ENCODE data around the gene FSIP1.

Gene FSIP1

DNA sequence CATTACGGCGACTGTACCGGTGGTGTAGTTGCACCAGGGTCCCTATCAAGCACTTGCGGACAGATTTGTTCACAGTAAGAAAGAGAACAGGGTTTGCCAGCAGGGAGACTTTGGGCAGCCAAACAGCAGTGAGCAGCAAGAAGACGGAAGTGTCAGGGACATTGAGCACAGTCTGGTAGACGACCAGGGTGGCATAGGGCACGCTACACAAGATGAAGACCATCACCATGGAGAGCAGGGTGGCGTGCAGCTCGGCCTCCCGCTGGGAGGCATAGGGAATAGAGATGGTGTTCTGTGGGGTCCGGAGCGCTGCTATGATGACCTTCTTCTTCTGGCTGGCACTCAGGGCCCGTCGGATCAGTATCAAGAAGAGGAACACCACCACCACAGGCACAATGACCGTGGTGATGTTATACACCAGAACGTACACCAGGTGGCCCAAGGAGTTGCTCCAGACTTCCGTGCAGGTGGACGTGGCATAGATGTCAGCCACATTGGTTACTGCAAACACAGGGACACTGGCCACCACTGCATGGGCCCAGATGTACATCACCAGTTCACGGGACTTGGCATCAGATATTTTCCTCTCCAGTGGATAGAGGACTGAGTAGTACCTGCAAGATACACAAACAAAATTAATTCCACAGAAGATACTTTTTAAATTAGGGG is 19.1 kb upstream of the FSIP1 start:
- TF ChIP-seq, protein P1, sequence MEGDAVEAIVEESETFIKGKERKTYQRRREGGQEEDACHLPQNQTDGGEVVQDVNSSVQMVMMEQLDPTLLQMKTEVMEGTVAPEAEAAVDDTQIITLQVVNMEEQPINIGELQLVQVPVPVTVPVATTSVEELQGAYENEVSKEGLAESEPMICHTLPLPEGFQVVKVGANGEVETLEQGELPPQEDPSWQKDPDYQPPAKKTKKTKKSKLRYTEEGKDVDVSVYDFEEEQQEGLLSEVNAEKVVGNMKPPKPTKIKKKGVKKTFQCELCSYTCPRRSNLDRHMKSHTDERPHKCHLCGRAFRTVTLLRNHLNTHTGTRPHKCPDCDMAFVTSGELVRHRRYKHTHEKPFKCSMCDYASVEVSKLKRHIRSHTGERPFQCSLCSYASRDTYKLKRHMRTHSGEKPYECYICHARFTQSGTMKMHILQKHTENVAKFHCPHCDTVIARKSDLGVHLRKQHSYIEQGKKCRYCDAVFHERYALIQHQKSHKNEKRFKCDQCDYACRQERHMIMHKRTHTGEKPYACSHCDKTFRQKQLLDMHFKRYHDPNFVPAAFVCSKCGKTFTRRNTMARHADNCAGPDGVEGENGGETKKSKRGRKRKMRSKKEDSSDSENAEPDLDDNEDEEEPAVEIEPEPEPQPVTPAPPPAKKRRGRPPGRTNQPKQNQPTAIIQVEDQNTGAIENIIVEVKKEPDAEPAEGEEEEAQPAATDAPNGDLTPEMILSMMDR (IDR thresholded peaks at IDR 0.05; ENCODE audit: insufficient read depth, low read depth, low read length, missing control alignments) = peak; percentile 64
- DNase-seq (ENCODE audit: low read depth) = peak; percentile 56
- no peak overlapping the region for H3K4me3 ChIP-seq (ENCODE audit: low read length)

DNA sequence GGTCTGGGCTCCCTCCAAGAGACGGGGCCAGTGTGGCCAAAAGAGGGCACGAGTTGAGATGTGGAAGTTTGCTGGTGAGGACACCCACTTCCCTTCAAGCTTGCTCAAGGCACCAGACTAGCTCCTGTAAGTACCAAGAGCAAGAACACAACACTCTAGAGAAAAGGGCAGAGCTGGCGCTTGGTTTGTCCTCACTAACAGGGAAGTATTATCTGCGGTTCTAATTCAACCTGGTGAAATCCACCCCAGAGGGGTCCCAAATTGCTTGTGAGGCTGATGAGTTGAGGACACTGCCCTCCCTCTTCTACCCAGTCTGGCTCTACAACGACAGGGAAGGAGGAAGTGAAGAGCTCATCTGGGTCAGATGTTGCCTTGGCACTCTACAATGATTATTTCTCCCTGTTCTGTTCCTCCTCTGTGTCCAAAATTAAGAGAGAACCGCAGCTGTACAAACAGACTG is 16.9 kb upstream of the FSIP1 start:
- H3K4me3 ChIP-seq (ENCODE audit: low read length) = no peak overlapping the region
- no peak for DNase-seq (ENCODE audit: low read depth)
- TF ChIP-seq, protein P1 (IDR thresholded peaks at IDR 0.05; ENCODE audit: insufficient read depth, low read depth, low read length, missing control alignments) = no peak

DNA sequence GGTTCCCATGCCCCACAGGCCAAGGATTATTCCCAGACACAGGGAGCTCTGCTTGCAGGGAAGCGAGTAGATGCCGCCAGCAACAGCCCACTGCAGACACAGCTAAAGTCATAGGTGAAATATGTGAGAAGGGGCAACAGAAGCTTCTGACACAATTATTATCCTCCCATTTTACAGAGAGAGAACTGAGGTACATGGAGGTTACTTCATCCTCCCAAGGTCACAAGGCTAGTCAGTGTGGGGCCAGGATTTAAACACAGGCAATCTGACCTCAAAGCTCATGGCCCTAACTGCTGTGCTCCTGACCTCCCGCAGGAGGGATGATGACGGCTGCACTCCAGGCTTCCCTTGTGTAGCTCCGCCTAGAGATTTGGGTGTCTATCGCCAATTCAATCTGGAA is 15.7 kb upstream of the FSIP1 start:
- no peak overlapping the region for H3K4me3 ChIP-seq (ENCODE audit: low read length)
- no peak for DNase-seq (ENCODE audit: low read depth)
- TF ChIP-seq, protein P1 (IDR thresholded peaks at IDR 0.05; ENCODE audit: insufficient read depth, low read depth, low read length, missing control alignments) = no peak

DNA sequence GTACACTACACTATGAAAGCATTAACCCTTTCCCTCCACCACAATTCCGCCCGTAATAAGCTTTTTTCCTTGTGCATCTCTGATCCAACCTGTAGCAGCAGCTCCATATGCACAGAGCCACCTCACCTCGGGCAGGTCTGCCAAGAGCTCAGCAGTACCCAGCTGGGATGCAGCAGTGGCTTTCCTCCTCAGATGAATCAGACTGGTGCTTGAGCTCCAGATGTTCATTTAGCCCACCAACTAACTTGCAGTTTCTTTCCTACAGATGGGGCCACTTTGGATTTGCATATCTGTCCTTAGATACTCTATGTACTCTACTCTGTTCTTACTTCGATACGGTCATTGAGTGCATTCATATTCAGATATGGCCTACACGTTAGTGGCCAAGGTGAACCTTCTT is 14.8 kb upstream of the FSIP1 start:
- H3K4me3 ChIP-seq (ENCODE audit: low read length) = no peak overlapping the region
- TF ChIP-seq, protein P1 (IDR thresholded peaks at IDR 0.05; ENCODE audit: insufficient read depth, low read depth, low read length, missing control alignments) = no peak
- no peak for DNase-seq (ENCODE audit: low read depth)

- TF ChIP-seq, protein P1 (IDR thresholded peaks at IDR 0.05; ENCODE audit: insufficient read depth, low read depth, low read length, missing control alignments) = no peak
- H3K4me3 ChIP-seq (ENCODE audit: low read length) = no peak overlapping the region
- DNase-seq (ENCODE audit: low read depth) = no peak
Measured at GRCh38 chr15:39796601-39797000, 14.0 kb upstream of the FSIP1 start.

DNA sequence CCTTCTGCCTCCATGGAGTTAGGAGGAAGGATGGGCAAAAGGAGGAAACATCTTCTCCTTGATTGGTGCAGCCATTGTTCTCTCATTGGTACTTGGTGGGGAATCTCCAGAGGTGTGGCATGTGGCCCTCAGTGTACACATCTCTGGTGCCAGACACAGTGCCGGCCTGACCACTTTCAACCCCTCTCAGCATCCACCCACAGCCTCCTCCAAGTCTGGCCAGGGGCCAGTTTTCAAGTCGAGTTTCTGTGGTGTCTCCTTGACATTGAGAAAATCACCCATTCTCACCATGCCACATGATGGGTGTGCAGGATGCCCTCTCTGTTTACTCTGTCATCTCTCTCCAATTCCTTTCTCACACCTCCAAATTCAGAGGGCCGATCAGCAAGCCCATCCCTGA is 12.8 kb upstream of the FSIP1 start:
- H3K4me3 ChIP-seq (ENCODE audit: low read length) = no peak overlapping the region
- TF ChIP-seq, protein P1 (IDR thresholded peaks at IDR 0.05; ENCODE audit: insufficient read depth, low read depth, low read length, missing control alignments) = no peak
- DNase-seq (ENCODE audit: low read depth) = no peak

DNA sequence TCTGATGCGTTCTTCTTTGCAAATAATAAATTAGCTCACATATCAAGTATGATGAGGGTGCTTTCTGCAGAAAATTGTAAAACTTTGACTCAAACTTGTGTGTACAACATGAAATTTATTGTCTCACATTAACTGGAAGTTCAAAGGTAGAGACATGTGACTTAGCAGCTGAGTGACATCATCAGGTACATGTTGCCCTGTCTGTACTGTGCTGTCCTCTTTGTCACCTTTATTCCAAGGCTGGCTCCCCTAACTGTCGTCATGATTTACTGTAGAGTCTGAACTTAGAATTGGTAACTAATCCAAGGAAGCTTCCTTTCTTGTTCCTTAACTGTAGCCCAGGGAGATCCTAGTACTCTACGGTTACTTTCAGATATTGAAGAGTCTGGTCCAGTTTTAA is 12.3 kb upstream of the FSIP1 start:
- TF ChIP-seq, protein P1 (IDR thresholded peaks at IDR 0.05; ENCODE audit: insufficient read depth, low read depth, low read length, missing control alignments) = no peak

More for the DNA sequence above, 12.3 kb upstream of the FSIP1 start:
- DNase-seq (ENCODE audit: low read depth) = no peak
- no peak overlapping the region for H3K4me3 ChIP-seq (ENCODE audit: low read length)

All from epithelial cell of esophagus (primary cell).